RPMI7951 (cell line): ENCODE results near the gene FBLN1. TPM values are rescaled to one million over a fixed set of nuclear protein-coding genes. Genes with fewer than 3 reads are reported as not detected.
"Not testable (repeated sequence)": the region's sequence is repeated elsewhere in the genome, so short reads cannot be mapped to it uniquely, and the experiment has no call there.

Source experiments
- DNase-seq: peaks from one replicate; pipeline ENCODE4 v3.0.0-alpha.2; 2012; ENCODE audit warnings: low read depth
- total RNA-seq: library from RNA; depleted of rRNA; stranded (reverse); fragments of >200 nt; shearing (Covaris generic); gene quantifications from 2 replicates; pipeline ENCODE4 v1.2.3, GENCODE V29; 2014

The FBLN1 gene
- total RNA-seq, 1 experiment from 2014 or later: 1.7 TPM

DNA sequence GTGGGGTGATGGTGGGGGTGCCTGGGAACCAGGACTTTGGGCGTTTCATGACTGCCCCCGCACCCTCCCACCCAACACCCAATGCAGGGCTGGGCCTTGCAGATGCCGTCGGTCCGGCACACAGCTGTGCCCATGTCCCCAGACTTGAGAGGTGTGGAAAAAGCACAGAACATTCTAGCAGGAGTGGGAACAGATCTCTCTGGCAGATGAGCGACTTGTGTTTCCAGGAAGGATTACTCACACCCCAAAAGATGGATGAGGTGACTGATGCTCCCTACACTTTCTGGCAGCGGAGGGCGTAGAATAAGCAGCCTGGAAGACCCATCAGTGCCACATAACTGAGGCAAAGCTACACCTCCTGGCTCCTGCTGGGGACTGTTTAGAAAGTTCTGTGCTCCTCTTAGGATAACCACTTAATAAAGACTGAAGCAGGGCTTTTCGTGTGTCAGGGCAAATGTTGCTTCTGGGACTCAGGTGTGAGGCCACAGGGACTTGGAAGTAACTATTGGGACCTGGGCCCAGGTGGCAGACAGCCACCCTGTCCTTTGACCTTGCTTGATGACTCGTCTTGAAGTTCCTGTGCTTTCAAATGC, 24.2 kb downstream of the FBLN1 start:
- DNase-seq: no peak

- DNase-seq: no peak
These were observed 24.8 kb downstream of the FBLN1 start for GRCh38 chr22:45527456-45527855.

DNA sequence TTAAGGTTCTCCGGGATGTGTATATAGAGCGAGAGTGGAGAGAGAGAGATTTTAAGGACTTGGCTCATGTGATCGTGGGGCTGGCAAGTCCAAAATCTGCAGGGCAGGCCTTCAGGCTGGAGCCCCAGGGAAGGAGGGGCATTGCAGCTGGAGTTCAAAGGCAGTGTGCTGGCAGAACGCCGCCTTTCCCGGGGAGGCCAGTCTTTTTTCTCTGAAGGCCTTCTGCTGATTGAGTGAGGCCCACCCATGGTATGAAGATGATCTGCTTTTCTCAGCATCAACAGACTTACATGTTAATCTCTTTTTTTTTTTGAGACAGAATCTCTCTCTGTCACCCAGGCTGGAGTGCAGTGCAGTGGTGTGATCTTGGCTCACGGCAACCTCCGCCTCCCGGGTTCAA, 25.4 kb downstream of the FBLN1 start:
- DNase-seq: no peak

DNA sequence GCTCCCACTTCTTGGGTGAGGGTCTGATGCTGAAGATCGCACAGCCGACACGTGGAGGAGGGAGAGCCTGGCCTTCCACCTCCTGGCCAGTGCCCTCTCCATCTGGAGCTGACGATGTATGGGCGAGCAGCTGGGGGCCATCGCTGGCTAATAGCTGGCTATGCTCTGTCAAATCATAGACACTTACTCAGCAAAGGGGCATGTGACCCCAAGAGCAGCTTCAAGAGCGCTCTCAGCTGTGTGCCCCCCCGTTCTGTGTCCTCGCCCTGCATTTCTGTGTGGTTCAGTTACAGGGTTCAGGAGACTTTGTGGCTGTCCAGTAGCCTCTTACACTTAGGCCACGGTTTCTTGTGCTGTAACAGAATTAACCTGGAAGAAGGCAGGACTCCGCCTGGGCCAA, 26.4 kb downstream of the FBLN1 start:
- no peak for DNase-seq

GRCh38 chr22:45529971-45530575, 27.4 kb downstream of the FBLN1 start:
- DNase-seq: no peak

GRCh38 chr22:45531441-45532234, 29.0 kb downstream of the FBLN1 start:
- no peak for DNase-seq

- DNase-seq: no peak
These were observed 29.6 kb downstream of the FBLN1 start for GRCh38 chr22:45532235-45532631.

GRCh38 chr22:45533703-45534102, 31.0 kb downstream of the FBLN1 start:
- no peak for DNase-seq

DNA sequence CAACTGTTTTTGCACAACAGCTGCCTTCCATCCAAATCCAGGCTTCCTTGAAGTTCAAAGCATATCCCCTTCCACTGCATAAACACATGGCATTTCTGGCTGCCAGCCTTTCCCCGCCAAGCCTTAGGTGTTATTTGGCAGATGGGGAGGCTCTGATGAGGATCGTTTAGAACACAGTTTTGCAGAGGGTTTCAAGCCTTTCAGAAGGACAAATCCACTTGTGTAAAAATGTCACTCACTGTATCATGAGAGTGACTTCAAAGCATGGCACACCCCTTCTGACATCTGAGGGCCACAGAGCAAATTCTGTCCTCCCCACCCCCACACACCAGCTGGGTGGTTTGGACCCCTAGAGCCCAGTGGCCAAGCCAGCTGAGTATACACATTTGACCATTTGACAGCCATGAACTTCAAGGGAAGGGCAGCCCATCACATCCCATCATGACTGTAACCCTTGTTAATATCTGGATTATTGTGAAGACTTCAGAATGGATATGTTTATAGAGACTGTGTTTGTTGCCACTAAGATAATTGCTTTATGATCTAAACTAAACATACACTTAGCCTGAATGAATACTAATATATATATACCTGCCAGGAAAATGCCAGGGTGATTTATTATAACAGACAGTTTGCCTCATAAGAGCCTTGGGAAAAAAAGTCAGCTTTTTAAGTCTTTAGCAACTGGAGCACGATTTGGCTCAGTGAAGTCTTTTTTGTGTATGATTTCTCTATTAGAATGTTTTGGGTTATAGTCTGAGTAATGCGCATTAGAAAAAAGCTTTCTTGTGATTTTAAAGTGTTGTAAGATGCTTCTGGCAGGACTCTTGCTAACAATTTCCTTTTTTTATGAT, 31.9 kb downstream of the FBLN1 start:
- no peak for DNase-seq

- no peak for DNase-seq
These were observed 32.6 kb downstream of the FBLN1 start for GRCh38 chr22:45535290-45535689.

DNA sequence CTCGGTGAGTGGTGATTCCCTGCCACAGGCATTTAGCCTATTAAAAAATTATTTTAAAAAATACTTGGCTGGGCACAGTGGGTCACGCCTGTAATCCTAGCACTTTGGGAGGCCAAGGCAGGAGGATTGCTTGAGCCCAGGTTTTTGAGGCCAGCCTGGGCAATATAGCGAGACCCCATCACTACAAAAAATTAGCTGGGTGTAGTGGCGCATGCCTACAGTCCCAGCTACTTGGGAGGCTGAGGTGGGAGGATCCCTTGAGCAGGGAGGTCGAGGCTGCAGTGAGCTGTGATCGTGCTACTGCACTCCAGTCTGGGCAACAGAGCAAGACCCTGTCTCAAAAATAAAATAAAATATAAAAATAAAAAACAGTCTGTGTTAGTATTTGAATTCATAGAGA, 33.2 kb downstream of the FBLN1 start:
- DNase-seq: not testable (repeated sequence)

DNA sequence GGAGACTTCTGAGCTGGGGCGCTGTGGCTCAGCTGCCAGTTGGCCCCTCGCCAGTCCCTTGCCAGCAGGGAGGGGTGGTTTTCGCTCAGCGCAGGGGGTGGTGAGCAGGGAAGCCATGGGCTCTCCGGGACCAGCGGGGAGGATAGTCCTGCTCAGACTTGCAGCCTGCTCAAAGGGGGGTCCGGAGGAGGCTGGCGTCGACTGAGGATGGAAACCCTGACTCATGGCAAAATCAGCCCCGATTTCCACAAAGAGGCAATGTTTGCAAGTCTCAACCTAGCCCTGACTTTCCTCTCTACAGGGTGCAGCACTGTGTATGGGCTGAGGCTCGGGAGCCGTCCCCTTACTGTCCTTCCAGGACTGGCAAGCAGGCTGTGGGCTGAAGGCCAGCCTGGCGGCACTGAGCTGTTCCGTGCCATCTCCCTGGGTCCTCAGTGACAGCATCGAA, 35.1 kb downstream of the FBLN1 start:
- DNase-seq: peak; percentile 63

DNA sequence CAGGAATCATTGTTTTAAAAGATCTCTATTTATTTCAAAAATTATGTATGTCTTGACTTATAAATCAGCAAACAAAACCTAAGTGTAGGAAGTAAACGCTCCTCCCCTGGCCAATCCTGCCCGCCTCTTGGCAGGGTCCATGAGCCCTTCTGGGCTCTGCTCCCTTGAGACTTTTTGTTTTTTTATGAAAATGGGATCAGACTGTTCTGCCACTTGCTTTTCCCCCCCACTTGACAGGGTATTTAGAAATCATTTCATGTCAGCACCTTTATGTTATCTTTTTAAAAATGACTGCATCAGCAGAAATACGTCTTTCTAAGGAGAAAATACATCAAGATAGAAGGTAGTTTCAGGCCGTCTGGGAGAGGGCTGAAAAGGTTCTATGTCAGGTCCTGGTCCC, 35.6 kb downstream of the FBLN1 start:
- DNase-seq: no peak

GRCh38 chr22:45540122-45540521, 37.4 kb downstream of the FBLN1 start:
- DNase-seq: no peak

DNA sequence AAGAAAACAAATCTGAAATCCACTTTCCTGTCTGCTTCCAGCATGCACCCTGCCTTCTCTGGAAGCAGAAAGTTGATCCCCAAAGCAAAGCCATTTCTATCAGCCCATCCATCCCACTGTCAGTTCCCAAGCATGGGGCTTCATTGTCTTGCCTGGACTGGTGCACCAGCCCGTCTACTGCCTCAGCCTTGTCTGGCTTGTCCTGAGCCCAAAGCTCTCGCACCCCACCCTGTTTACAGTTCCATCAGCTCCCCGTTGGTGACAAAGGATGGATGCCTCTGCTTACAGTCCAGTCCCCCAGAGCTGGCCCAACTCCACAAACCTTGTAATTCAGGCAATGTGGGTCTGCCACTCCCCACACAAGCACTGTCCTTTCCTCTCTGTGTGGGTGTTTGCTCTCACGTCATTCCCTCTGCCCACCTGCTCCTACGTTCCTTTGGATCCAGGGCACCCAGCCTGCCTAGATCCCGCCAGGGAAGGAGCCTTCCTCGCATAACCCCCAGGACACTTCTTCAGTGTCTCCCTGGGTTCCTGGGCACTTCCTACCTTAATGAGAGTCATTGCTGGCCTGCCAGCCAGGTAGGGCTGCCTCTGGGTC, 38.8 kb downstream of the FBLN1 start:
- no peak for DNase-seq

- DNase-seq: no peak
These were observed 39.4 kb downstream of the FBLN1 start for GRCh38 chr22:45542001-45542520.

GRCh38 chr22:45542736-45543135, 40.1 kb downstream of the FBLN1 start:
- DNase-seq: not testable (repeated sequence)

DNA sequence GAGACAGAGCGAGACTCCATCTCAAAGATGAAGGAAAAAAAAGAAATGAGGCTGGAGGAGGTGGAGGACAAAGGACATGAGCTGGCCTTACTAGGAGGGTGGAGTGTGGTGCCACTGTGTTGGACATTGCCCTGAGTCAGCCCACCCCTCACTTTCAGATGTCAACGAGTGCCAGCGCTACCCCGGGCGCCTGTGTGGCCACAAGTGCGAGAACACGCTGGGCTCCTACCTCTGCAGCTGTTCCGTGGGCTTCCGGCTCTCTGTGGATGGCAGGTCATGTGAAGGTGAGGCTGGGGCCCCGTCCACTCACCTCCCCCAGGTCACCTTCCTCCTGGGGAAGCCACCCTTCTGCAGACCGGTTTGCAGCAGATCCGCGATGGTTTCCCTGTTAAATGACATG, 40.6 kb downstream of the FBLN1 start:
- DNase-seq: no peak

DNA sequence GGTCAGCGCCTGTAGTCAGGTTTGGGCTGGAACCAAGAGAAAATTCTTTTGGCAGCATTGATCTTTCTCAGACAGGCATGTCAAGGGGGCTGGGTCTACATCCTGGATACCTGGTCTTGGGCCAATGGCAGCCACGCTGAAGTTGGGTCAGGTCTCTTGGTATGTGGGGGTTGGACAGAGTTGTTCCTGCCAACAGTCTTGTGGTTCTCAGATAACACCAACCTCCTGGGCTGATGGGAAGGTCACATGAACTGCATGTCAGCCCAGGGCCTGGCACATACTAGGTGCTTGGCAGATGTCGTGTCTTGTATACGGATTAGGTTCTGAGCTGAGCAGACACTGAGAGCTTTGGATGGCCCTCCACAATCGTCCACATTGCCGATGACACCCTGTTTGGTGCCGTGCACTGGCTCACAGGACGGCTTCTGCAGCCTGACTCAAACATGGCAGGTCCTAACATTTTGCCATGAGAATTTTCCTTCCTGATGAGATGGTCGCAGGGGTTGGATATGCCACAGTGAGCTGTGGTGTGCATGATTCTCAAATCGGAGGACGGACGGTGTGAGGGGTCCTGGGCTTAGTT, 42.0 kb downstream of the FBLN1 start:
- DNase-seq: no peak

DNA sequence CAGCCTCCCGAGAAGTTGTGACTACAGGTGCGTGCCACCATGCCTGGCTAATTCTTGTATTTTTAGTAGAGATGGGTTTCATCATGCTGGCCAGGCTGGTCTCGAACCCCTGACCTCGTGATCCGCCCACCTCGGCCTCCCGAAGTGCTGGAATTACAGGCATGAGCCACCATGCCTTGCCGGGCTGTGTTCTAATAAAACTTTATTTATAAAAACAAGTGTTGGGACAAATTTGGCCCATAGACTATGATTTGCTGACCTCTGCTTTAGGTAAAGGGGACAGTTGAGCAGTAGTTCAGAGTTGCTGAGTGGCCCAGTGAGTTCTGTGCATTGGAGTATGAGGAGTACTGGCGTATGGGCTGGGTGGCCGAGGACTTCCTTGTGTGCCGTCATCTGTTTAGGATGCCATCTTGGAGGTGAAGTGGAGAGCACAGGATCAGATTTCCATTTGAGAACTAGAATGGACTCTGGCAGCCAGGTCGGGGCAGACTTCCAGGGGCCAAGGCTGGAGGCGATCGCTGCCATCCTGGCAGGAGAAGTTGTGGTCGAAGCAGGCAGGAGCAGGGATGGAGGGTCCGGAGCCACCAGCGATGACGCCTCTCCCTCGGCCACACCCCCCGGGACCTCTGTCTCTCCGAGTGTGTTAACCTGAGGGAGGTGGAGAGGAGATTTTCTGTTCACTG, 43.8 kb downstream of the FBLN1 start:
- no peak for DNase-seq

DNA sequence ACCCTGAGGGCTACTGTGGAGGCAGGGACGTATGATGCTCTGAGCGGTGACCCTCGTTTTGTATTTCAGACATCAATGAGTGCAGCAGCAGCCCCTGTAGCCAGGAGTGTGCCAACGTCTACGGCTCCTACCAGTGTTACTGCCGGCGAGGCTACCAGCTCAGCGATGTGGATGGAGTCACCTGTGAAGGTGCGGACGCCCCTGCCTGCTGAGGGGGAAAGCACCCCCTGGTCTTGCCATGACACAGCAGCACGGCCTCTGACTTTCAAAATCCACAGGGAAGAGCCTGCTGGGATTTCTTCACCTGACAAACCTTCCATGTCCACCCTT, 44.3 kb downstream of the FBLN1 start:
- no peak for DNase-seq
